Activated T-helper 1 cell treated with anti-CD3 and anti-CD28 coated beads, Interleukin-12 subunit alpha, Interleukin-12 subunit beta, Interleukin-2, Interleukin-4 antibody, amounts not matched to agents 30 ng/mL and 10 ng/mL and 1 ng/mL, durations not matched to agents 14 hours and 24 hours and 36 hours (primary cell): ENCODE results near the gene TBC1D17. TPM values are rescaled to one million over a fixed set of nuclear protein-coding genes. Genes with fewer than 3 reads are reported as not detected.

Experiments used
- DNase-seq: peaks from one replicate; pipeline ENCODE4 v3.0.0; 2021; ENCODE audit warnings: low spot score
- H3K27ac Mint-ChIP-seq: one replicate; pipeline ENCODE4 v1.8.0; 2021; ENCODE audit warnings: mild to moderate bottlenecking, mixed read lengths
- H3K27me3 Mint-ChIP-seq: one replicate; pipeline ENCODE4 v1.8.0; 2022; ENCODE audit warnings: mild to moderate bottlenecking, moderate library complexity, mixed read lengths; ENCODE audit not compliant: insufficient read depth
- H3K36me3 Mint-ChIP-seq: one replicate; pipeline ENCODE4 v1.8.0; 2021; ENCODE audit warnings: low read depth, mixed read lengths
- H3K4me1 Mint-ChIP-seq: one replicate; pipeline ENCODE4 v1.8.0; 2021; ENCODE audit warnings: low read depth, mixed read lengths
- H3K4me3 Mint-ChIP-seq: one replicate; pipeline ENCODE4 v1.8.0; 2021; ENCODE audit warnings: mild to moderate bottlenecking, moderate library complexity, mixed read lengths
- H3K9me3 Mint-ChIP-seq: one replicate; pipeline ENCODE4 v1.8.0; 2021; ENCODE audit warnings: mixed read lengths
- intact Hi-C: fragments of 100-400 bp; cut with micrococcal nuclease; formaldehyde crosslinking; loops from one replicate; pipeline ENCODE4 v1.15.1; 2024
- total RNA-seq: library from RNA; stranded (reverse); gene quantifications from 2 replicates; pipeline ENCODE4 v1.2.3, GENCODE V29; 2022

TBC1D17 gene
- total RNA-seq, 1 donor from 2014 or later = 41.8 TPM

DNA sequence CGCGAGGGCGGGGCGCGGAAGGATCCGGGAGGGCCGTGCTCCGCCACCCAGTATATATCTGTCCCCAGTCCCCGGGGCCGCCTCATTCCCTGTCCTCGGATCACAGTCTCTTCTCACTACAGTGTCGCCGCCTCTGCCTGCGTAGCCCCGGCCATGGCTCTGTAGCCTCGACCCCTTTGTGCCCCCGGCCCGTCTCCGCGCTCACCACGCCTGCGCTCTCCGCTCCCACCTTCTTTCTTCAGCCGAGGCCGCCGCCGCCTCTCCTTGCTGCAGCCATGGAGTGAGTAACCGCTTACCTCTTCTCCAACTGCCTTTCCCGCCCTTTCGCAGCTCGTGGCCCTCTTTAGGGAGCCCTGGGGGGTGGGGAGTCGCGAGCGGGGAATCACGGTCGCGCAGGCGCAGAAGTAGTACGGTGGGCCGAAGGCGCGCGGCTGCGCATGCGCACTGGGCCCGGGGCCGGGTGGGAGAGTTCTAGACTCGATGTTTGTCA lies 51.7 kb downstream of the TBC1D17 start, which contains the start of the genes ATF5 and NUP62:
TSS of gene ATF5 (plus strand) at position 85 of the 490 bp plus-strand sequence. CDS start 1,646 bp downstream, outside the sequence.
TSS of gene NUP62 (minus strand) at position 384 of the 490 bp plus-strand sequence. CDS start 19,697 bp downstream, outside the sequence.
- H3K9me3 Mint-ChIP-seq = peaks cover 4% of the 10 kb centered on the region
- peak within 1 kb of the TSS; percentile 97 for H3K4me3 Mint-ChIP-seq
- peaks cover 64% of the 10 kb centered on the region for H3K36me3 Mint-ChIP-seq
- H3K27me3 Mint-ChIP-seq = no peaks in the 10 kb centered on the region
- peak within 1 kb of the TSS; percentile 100 for H3K27ac Mint-ChIP-seq
- peak; percentile 88 for DNase-seq
- intact Hi-C loops = loop anchor here (1.0 to 2.0 kb wide), 6 partner anchors 18 to 62 kb away; partner anchors contain the start of genes AKT1S1, PNKP and TBC1D17
- peaks cover 54% of the 10 kb centered on the region for H3K4me1 Mint-ChIP-seq

DNA sequence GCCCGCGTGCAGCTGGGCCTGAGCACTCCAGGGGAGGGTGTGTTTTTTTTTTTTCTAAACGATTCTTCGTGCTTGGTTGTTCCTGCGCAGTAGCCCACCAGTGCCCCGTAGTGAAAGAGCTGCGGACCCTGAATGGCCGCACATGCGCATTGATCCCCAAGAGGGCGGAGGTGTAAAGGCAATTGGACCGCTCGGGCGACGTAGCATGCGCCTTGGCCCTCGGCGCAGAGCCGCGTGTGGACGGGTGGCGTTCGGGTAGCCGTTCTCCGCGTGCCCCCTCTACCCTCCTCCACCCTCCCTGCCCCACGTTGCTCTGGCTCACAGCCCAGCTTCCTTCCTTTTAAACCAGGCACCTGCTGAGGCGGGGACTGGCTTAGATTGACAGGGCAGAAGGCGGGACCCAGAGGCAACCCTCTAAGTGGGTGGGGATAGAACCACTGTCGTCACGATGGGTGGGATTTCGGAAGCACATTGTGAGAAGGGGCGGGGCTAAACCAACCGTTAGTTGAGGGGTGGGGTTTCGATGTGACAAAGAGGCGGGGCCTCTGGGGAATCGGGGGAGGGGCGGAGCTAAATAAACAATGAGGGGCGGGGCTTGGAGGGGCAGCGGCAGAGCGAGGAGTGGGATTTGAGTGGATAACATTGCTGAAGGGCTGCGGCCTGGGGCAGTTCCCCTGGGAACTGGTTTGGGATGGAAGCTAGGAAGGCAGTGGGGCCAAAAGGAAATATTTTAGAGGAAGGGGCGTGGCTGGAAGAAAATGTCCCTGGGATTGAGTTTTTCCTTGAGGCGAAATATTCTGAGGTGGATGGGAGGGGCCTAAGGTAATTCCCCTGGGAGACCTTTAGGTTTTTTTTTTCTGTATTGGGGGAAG lies 52.3 kb downstream of the TBC1D17 start:
- peak overlapping the region; percentile 100 for H3K27ac Mint-ChIP-seq
- H3K27me3 Mint-ChIP-seq = peaks cover 2% of the 10 kb centered on the region
- peak; percentile 89 for DNase-seq
- H3K4me1 Mint-ChIP-seq = peaks cover 49% of the 10 kb centered on the region
- peak overlapping the region; percentile 97 for H3K4me3 Mint-ChIP-seq
- peaks cover 59% of the 10 kb centered on the region for H3K36me3 Mint-ChIP-seq
- peaks cover 4% of the 10 kb centered on the region for H3K9me3 Mint-ChIP-seq
- intact Hi-C loops = loop anchor here (1.0 to 2.0 kb wide), 11 partner anchors 19 to 164 kb away; partner anchors contain the start of genes AKT1S1, FUZ, PNKP and TBC1D17

DNA sequence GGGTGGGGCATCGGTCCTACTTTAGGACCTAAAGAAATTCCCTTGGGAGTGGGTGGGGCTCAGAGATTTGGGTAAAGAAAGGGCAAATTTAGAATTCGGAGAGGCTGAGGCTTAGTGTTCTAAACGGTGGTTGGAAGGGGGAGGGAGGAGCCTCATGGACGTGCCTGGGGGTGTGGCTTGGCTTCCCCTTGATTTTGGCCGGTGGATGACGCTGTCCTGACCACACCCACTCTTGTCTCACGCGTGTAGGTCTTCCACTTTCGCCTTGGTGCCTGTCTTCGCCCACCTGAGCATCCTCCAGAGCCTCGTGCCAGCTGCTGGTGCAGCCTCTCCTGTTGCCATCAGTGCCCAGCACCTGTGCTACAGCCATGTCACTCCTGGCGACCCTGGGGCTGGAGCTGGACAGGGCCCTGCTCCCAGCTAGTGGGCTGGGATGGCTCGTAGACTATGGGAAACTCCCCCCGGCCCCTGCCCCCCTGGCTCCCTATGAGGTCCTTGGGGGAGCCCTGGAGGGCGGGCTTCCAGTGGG lies 53.0 kb downstream of the TBC1D17 start:
- Mint-ChIP-seq H3K4me1 (peaks cover 44% of the 10 kb centered on the region), H3K36me3 (peaks cover 55% of the 10 kb centered on the region)
- no peak for DNase-seq

DNA sequence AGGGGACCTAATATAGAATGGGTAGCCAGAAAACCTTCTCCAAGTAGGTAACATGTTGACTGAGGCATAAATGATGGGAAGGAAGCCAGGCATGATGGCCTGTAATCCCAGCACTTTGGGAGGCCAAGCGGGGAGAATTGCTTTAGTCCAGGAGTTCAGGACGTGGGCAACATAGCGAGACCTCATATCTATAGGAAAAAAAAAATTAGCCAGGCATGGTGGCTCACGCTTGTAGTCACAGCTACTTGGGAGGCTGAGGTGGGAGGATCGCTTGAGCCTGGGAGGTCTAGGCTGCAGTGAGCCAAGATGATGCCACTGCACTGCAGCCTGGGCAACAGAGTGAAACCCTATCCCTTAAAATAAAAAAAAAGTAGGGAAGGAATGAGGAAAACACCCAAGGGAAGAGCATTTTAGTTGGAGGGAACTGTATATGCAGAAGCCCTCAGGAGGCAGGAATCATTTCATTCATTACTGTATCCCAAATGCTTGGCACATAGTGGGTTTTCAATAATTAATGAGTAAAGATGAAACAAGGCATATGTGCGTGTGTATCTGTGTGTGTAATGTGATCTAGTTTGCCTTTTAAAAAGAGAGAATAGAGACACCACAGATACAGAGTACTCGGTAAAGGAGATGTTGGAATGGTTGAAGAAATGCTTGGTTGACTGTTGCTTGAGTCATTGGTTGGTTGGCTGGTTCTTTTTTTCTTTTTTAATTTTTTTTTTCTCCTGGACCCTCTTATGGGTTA lies 54.0 kb downstream of the TBC1D17 start:
- peaks cover 4% of the 10 kb centered on the region for H3K9me3 Mint-ChIP-seq
- H3K27ac Mint-ChIP-seq = no peak overlapping the region
- no peak for DNase-seq
- intact Hi-C loops = no loop called here
- peaks cover 41% of the 10 kb centered on the region for H3K4me1 Mint-ChIP-seq
- peaks cover 51% of the 10 kb centered on the region for H3K36me3 Mint-ChIP-seq
- H3K4me3 Mint-ChIP-seq = peak overlapping the region; percentile 32
- peaks cover 4% of the 10 kb centered on the region for H3K27me3 Mint-ChIP-seq

More for the DNA sequence above, 53.0 kb downstream of the TBC1D17 start:
- peak overlapping the region; percentile 97 for H3K4me3 Mint-ChIP-seq
- peaks cover 4% of the 10 kb centered on the region for H3K9me3 Mint-ChIP-seq
- intact Hi-C loops = loop anchor here (1.0 kb wide), 5 partner anchors 74 to 164 kb away; partner anchors contain the start of genes FUZ and VRK3
- peaks cover 2% of the 10 kb centered on the region for H3K27me3 Mint-ChIP-seq
- H3K27ac Mint-ChIP-seq = peak overlapping the region; percentile 43

DNA sequence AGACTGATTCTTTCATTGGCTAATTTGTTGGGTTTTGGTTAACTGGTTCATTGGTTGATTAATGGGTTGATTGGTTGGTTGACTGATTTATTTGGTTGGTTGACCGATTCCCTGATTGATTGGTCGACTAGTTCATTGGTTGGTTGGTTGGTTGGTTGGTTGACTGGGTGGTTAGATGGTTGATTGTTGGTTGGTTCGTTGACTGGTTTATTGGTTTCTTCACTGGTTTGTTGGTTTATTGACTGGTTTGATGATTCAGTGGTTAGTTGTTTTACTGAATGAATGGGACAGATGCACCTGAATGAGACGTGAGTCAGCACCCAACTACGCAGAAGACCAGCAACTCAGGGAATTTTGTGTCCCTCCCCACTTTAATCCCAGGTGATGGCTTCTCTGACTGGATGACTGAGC lies 54.5 kb downstream of the TBC1D17 start:
- Mint-ChIP-seq H3K27ac (peak overlapping the region; percentile 38), H3K4me3 (peak overlapping the region; percentile 50)

DNA sequence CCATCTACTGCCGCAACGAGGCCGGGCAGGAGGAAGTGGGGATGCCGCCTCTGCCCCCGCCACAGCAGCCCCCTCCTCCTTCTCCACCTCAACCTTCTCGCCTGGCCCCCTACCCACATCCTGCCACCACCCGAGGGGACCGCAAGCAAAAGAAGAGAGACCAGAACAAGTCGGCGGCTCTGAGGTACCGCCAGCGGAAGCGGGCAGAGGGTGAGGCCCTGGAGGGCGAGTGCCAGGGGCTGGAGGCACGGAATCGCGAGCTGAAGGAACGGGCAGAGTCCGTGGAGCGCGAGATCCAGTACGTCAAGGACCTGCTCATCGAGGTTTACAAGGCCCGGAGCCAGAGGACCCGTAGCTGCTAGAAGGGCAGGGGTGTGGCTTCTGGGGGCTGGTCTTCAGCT lies 55.2 kb downstream of the TBC1D17 start:
- Mint-ChIP-seq H3K36me3 (peaks cover 44% of the 10 kb centered on the region), H3K9me3 (peaks cover 4% of the 10 kb centered on the region), H3K4me1 (peaks cover 39% of the 10 kb centered on the region), H3K27me3 (peaks cover 10% of the 10 kb centered on the region), H3K4me3 (peak overlapping the region; percentile 13), H3K27ac (no peak overlapping the region)
- DNase-seq = peak; percentile 34
- intact Hi-C loops = no loop called here

More for the DNA sequence above, 54.5 kb downstream of the TBC1D17 start:
- no peak for DNase-seq
- intact Hi-C loops = no loop called here
- Mint-ChIP-seq H3K27me3 (peaks cover 8% of the 10 kb centered on the region), H3K36me3 (peaks cover 49% of the 10 kb centered on the region), H3K4me1 (peaks cover 42% of the 10 kb centered on the region), H3K9me3 (peaks cover 4% of the 10 kb centered on the region)

DNA sequence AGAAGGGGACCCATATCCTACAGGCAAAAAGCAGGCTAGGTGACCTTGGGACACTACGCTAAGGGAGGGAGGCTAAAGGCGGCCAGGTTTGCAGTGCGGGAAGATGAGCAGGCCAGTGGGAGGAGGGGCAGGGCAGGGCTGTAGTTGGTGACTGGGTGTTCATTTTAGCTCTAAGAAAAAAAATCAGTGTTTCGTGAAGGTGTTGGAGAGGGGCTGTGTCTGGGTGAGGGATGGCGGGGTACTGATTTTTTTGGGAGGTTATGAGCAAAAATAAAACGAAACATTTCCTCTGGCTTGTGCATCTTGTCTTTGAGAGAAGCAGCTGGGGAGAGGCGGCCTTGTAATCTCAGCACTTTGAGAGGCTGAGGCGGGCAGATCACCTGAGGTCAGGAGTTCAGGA lies 56.1 kb downstream of the TBC1D17 start:
- Mint-ChIP-seq H3K9me3 (peaks cover 4% of the 10 kb centered on the region), H3K27ac (no peak overlapping the region), H3K4me1 (peaks cover 36% of the 10 kb centered on the region), H3K27me3 (peaks cover 10% of the 10 kb centered on the region), H3K36me3 (peaks cover 37% of the 10 kb centered on the region), H3K4me3 (no peak overlapping the region)
- DNase-seq = no peak
- intact Hi-C loops = no loop called here

DNA sequence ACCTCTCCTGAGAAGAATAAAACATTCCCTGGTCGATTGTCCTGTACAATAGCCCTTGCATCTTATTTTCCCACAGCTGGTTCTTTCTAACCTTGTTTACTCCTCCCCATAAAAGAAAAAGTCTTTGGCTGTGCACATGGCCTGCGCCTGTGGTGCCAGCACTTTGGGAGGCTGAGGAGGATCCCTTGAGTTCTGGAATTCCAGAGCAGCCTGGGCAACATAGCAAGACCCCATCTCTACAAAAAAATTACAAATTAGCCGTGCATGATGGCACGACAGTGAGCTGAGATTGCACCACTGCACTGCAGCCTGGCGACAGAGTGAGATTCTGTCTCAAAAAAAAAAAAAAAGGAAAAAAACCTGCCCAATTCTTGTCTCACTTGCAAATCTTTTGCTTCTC lies 59.0 kb downstream of the TBC1D17 start:
- Mint-ChIP-seq H3K36me3 (peaks cover 18% of the 10 kb centered on the region), H3K4me3 (no peak overlapping the region), H3K4me1 (peaks cover 22% of the 10 kb centered on the region), H3K9me3 (peaks cover 4% of the 10 kb centered on the region), H3K27ac (no peak overlapping the region), H3K27me3 (peaks cover 10% of the 10 kb centered on the region)
- DNase-seq = no peak
- intact Hi-C loops = no loop called here

DNA sequence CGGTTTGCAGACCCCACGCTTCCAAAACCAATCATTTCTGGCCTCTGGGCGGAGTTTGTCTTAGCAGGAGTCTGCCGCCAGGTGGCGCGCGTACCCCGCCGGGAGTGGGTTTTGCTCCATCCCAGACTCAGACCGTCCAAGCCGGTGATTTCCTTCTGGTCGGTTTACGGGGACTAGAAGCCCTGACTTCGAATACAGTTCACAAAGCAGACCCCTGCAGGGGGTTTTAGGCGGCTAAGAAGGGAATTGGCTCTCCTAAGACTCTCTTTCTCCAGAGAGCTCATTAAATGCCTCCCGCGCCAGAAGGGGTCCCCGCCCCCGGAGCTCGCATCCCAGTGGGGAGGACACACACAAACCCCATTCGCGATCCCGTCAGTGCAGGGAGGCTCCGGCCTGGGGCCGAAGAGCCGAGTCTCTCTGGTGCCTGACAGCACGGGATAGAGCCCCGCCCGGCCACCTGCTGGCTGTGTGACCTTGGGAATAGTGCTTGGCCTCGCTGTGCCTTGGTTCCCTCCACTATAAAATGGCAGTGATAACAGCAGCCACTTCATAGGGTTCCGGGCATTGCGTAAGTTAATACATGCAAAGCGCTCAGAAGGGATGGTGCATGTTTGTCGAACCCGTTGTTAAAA lies 60.4 kb downstream of the TBC1D17 start:
- H3K36me3 Mint-ChIP-seq = peaks cover 8% of the 10 kb centered on the region
- intact Hi-C loops = loop anchor here (1.0 kb wide), 2 partner anchors 45 to 87 kb away; partner anchors contain the start of gene VRK3
- H3K4me1 Mint-ChIP-seq = peaks cover 14% of the 10 kb centered on the region
- no peak overlapping the region for H3K27ac Mint-ChIP-seq
- no peak overlapping the region for H3K4me3 Mint-ChIP-seq
- peaks cover 15% of the 10 kb centered on the region for H3K27me3 Mint-ChIP-seq
- DNase-seq = peak; percentile 68
- no peaks in the 10 kb centered on the region for H3K9me3 Mint-ChIP-seq

Other genes with a start within 250 kb of the TBC1D17 start
- 4.4 and 4.7 TPM in 2 replicates for gene RRAS, start 237.6 kb upstream of the TBC1D17 start, total RNA-seq
- 75.4 and 79.7 TPM in 2 replicates for gene SCAF1, start 235.5 kb upstream of the TBC1D17 start, total RNA-seq
- 149 and 156 TPM in 2 replicates for gene IRF3, start 211.8 kb upstream of the TBC1D17 start, total RNA-seq
- gene BCL2L12, start 211.8 kb upstream of the TBC1D17 start, total RNA-seq = 72.2 and 73.7 TPM in 2 replicates
- 450 and 462 TPM in 2 replicates for gene PRMT1, start 200.4 kb upstream of the TBC1D17 start, total RNA-seq
- 6.0 and 6.9 TPM in 2 replicates for gene ADM5, start 188.1 kb upstream of the TBC1D17 start, total RNA-seq
- 3.1 and 3.9 TPM in 2 replicates for gene CPT1C, start 186.6 kb upstream of the TBC1D17 start, total RNA-seq
- 1.3 and 2.0 TPM in 2 replicates for gene TSKS, start 114.4 kb upstream of the TBC1D17 start, total RNA-seq
- gene AP2A1, start 110.7 kb upstream of the TBC1D17 start, total RNA-seq = 61.1 and 63.6 TPM in 2 replicates
- gene FUZ, start 64.4 kb upstream of the TBC1D17 start, total RNA-seq = 14.0 and 18.8 TPM in 2 replicates
- gene MED25, start 59.4 kb upstream of the TBC1D17 start, total RNA-seq = 54.2 and 54.5 TPM in 2 replicates
- 107 and 113 TPM in 2 replicates for gene PTOV1, start 26.5 kb upstream of the TBC1D17 start, total RNA-seq
- gene PNKP, start 10.1 kb upstream of the TBC1D17 start, total RNA-seq = 138 and 141 TPM in 2 replicates
- 32.1 and 32.2 TPM in 2 replicates for gene AKT1S1, start 347 bp upstream of the TBC1D17 start, total RNA-seq
- 50.0 and 51.5 TPM in 2 replicates for gene IL4I1, start 19.2 kb downstream of the TBC1D17 start, total RNA-seq
- 50.7 and 52.0 TPM in 2 replicates for gene ATF5, start 51.5 kb downstream of the TBC1D17 start, total RNA-seq
- 231 and 238 TPM in 2 replicates for gene NUP62, start 51.8 kb downstream of the TBC1D17 start, total RNA-seq
- gene SIGLEC11, start 83.5 kb downstream of the TBC1D17 start, total RNA-seq = not detected in 2 replicates
- 66.7 and 69.4 TPM in 2 replicates for gene VRK3, start 147.7 kb downstream of the TBC1D17 start, total RNA-seq
- 10.1 and 11.8 TPM in 2 replicates for gene ZNF473, start 148.3 kb downstream of the TBC1D17 start, total RNA-seq